ENCODE measurements around the gene MCF2L. TPM values are rescaled to one million over a fixed set of nuclear protein-coding genes. Genes with fewer than 3 reads are reported as not detected.
"Not testable (repeated sequence)": the region's sequence is repeated elsewhere in the genome, so short reads cannot be mapped to it uniquely, and the experiment has no call there.

MCF2L gene
- total RNA-seq, 2 experiments from 2014 or later = 2.8 to 16.4 TPM

DNA sequence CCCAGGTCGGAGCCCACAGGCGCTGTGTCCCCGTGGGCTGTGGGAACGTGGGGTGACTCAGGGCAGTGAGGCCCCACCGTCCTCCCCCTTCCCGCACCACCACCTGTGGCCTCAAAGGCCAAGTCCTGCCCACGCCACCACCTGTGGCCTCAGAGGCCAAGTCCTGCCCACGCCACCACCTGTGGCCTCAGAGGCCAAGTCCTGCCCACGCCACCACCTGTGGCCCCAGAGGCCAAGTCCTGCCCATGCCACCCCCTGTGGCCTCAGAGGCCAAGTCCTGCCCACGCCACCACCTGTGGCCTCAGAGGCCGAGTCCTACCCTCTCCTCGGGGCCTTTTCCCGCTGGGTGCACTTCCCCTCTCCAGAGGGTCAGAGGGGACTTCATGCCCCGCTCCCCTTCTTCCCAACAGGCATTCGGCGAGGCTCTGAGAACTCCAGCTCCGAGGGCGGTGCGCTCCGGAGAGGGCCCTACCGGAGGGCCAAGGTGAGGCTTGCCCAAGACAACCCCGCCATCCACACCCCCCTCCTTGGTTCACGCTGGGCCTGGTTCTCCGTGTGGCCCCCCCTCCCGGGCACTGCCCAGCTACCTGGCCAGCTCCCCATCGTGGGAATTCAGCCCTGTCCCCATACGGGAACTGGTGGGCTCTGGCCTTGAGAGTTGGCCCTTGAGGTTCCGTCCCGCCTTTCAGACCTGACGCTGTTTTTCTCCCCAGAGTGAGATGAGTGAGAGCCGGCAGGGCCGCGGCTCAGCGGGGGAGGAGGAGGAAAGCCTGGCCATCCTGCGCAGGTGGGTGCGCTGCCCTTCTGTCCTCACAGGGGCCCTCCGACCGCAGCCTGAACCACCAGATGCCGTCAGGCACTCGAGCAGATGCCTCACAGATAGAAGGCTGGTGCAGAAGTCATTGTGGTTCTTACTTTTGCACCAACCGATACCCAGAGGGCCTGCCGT lies 109.2 kb downstream of the MCF2L start:
- H3K9me2 ChIP-seq (ENCODE audit: insufficient read depth, low read length) = no peaks in the 10 kb centered on the region
- H3K36me3 ChIP-seq (ENCODE audit: insufficient read depth, low read length) = no peaks in the 10 kb centered on the region
- POLR2A ChIA-PET = no interaction called here
- intact Hi-C loops (cut with micrococcal nuclease; ENCODE audit: unreplicated experiment) = no loop called here
- H4K20me1 ChIP-seq (ENCODE audit: insufficient read depth, low read length) = no peaks in the 10 kb centered on the region
- H3K79me2 ChIP-seq (ENCODE audit: insufficient read depth, low read depth, low read length) = no peaks in the 10 kb centered on the region
- H3K4me2 ChIP-seq (ENCODE audit: low read length) = no peak overlapping the region
- TF ChIP-seq EZH2phosphoT487 (IDR thresholded peaks at IDR 0.05; ENCODE audit: borderline replicate concordance, low read depth, low read length) (no peak), CTCF (conservative IDR thresholded peaks at IDR 0.05; ENCODE audit: low read length) (no peak)
- H3K4me3 ChIP-seq (ENCODE audit: low read depth, low read length, poor library complexity, severe bottlenecking) = no peak overlapping the region
- H3K9me3 ChIP-seq (ENCODE audit: low read length) = no peaks in the 10 kb centered on the region
- H3K27ac ChIP-seq (ENCODE audit: low read depth, low read length, poor library complexity, severe bottlenecking) = no peak overlapping the region
- H3K4me1 ChIP-seq (ENCODE audit: insufficient read depth, low read length, poor library complexity, severe bottlenecking) = no peaks in the 10 kb centered on the region
- no TSS peak for BruUV-seq (replicated peaks)
- no peak overlapping the region for H2AFZ ChIP-seq (ENCODE audit: low read length)
- CTCF ChIA-PET (ENCODE audit: unreplicated experiment) = no interaction called here
- no peak for DNase-seq (ENCODE audit: low spot score)

GRCh38 chr13:113078902-113079780 lies 110.1 kb downstream of the MCF2L start:
- Histone ChIP-seq H2AFZ (ENCODE audit: low read length) (no peak overlapping the region), H3K4me1 (ENCODE audit: insufficient read depth, low read length, poor library complexity, severe bottlenecking) (no peaks in the 10 kb centered on the region), H3K9me3 (ENCODE audit: low read length) (no peaks in the 10 kb centered on the region), H3K36me3 (ENCODE audit: insufficient read depth, low read length) (no peaks in the 10 kb centered on the region), H4K20me1 (ENCODE audit: insufficient read depth, low read length) (no peaks in the 10 kb centered on the region), H3K27ac (ENCODE audit: low read depth, low read length, poor library complexity, severe bottlenecking) (no peak overlapping the region), H3K9me2 (ENCODE audit: insufficient read depth, low read length) (no peaks in the 10 kb centered on the region), H3K4me2 (ENCODE audit: low read length) (no peak overlapping the region), H3K4me3 (ENCODE audit: low read depth, low read length, poor library complexity, severe bottlenecking) (no peak overlapping the region), H3K79me2 (ENCODE audit: insufficient read depth, low read depth, low read length) (no peaks in the 10 kb centered on the region)
- intact Hi-C loops (cut with micrococcal nuclease; ENCODE audit: unreplicated experiment) = no loop called here
- no TSS peak for BruUV-seq (replicated peaks)
- DNase-seq (ENCODE audit: low spot score) = no peak
- CTCF ChIA-PET (ENCODE audit: unreplicated experiment) = no interaction called here
- POLR2A ChIA-PET = no interaction called here
- no peak for TF ChIP-seq EZH2phosphoT487 (IDR thresholded peaks at IDR 0.05; ENCODE audit: borderline replicate concordance, low read depth, low read length)
- no peak for TF ChIP-seq CTCF (conservative IDR thresholded peaks at IDR 0.05; ENCODE audit: low read length)

GRCh38 chr13:113079781-113080080 lies 110.7 kb downstream of the MCF2L start:
- intact Hi-C loops (cut with micrococcal nuclease; ENCODE audit: unreplicated experiment); H3K4me1 ChIP-seq (ENCODE audit: insufficient read depth, low read length, poor library complexity, severe bottlenecking); H3K27ac ChIP-seq (ENCODE audit: low read depth, low read length, poor library complexity, severe bottlenecking); H3K9me2 ChIP-seq (ENCODE audit: insufficient read depth, low read length); POLR2A ChIA-PET; H4K20me1 ChIP-seq (ENCODE audit: insufficient read depth, low read length); DNase-seq (ENCODE audit: low spot score); CTCF ChIA-PET (ENCODE audit: unreplicated experiment); H3K4me3 ChIP-seq (ENCODE audit: low read depth, low read length, poor library complexity, severe bottlenecking); H3K79me2 ChIP-seq (ENCODE audit: insufficient read depth, low read depth, low read length); H3K36me3 ChIP-seq (ENCODE audit: insufficient read depth, low read length); H3K9me3 ChIP-seq (ENCODE audit: low read length); H3K4me2 ChIP-seq (ENCODE audit: low read length); BruUV-seq (replicated peaks); H2AFZ ChIP-seq (ENCODE audit: low read length): not testable (repeated sequence)

Data from OCI-LY7 (cell line).